Parathyroid adenoma (tissue), 2 donors: ENCODE results near the gene TRIM41.
A peak's percentile ranks its signal among the peaks of the same experiment; 100 is the strongest.

Experiments used
- H2AFZ ChIP-seq: fragments of 300-600 bp; sonication (generic); one replicate; pipeline ENCODE4 v1.7.0; 2017; ENCODE audit warnings: antibody characterized with exemption, mild to moderate bottlenecking
- H3K27ac ChIP-seq: fragments of 300-600 bp; sonication (generic); one replicate; pipeline ENCODE4 v1.7.0; 2017
- H3K27me3 ChIP-seq: fragments of 300-600 bp; sonication (generic); one replicate; pipeline ENCODE4 v1.7.0; 2017; ENCODE audit warnings: low read length; ENCODE audit not compliant: control insufficient read depth, insufficient read depth
- H3K36me3 ChIP-seq: fragments of 300-600 bp; sonication (generic); one replicate; pipeline ENCODE4 v1.7.0; 2017; ENCODE audit warnings: low read length; ENCODE audit not compliant: control insufficient read depth, insufficient read depth
- H3K4me1 ChIP-seq: fragments of 300-600 bp; sonication (generic); one replicate; pipeline ENCODE4 v1.7.0; 2017; ENCODE audit warnings: control low read depth
- H3K4me2 ChIP-seq: fragments of 300-600 bp; sonication (generic); one replicate; pipeline ENCODE4 v1.7.0; 2017; ENCODE audit warnings: low read length
- H3K4me3 ChIP-seq: fragments of 300-600 bp; sonication (generic); one replicate; pipeline ENCODE4 v1.7.0; 2017; ENCODE audit warnings: low read depth, low read length
- H3K79me2 ChIP-seq: fragments of 300-600 bp; sonication (generic); one replicate; pipeline ENCODE4 v1.7.0; 2017; ENCODE audit warnings: control low read depth
- H3K9ac ChIP-seq: fragments of 300-600 bp; sonication (generic); one replicate; pipeline ENCODE4 v1.7.0; 2017; ENCODE audit warnings: mild to moderate bottlenecking
- H3K9me3 ChIP-seq: fragments of 300-600 bp; sonication (generic); one replicate; pipeline ENCODE4 v1.7.0; 2017; ENCODE audit warnings: low read length; ENCODE audit not compliant: control insufficient read depth
- CTCF ChIP-seq: fragments of 300-600 bp; sonication (generic); IDR thresholded peaks from one replicate; pipeline ENCODE4 v1.7.0; 2017; ENCODE audit warnings: antibody characterized with exemption, mild to moderate bottlenecking
- donor health status: primary hyperparathyroidism.

TRIM41 gene

GRCh38 chr5:181189962-181190710, 32.9 kb upstream of the TRIM41 start:
- no peaks in the 10 kb centered on the region for H3K27me3 ChIP-seq
- H2AFZ ChIP-seq = peak overlapping the region; percentile 95
- no peaks in the 10 kb centered on the region for H3K79me2 ChIP-seq
- peak overlapping the region; percentile 63 for H3K4me3 ChIP-seq
- no peaks in the 10 kb centered on the region for H3K9me3 ChIP-seq
- H3K4me2 ChIP-seq = peak overlapping the region; percentile 83
- TF ChIP-seq CTCF = no peak
- H3K9ac ChIP-seq = no peak overlapping the region
- peaks cover 7% of the 10 kb centered on the region for H3K4me1 ChIP-seq
- H3K27ac ChIP-seq = peak overlapping the region; percentile 85
- H3K36me3 ChIP-seq = no peaks in the 10 kb centered on the region

- Histone ChIP-seq H3K4me1 (peaks cover 7% of the 10 kb centered on the region), H3K27me3 (no peaks in the 10 kb centered on the region), H3K4me3 (peak overlapping the region; percentile 63), H3K79me2 (no peaks in the 10 kb centered on the region), H3K9me3 (no peaks in the 10 kb centered on the region), H3K27ac (peak overlapping the region; percentile 85), H3K9ac (no peak overlapping the region), H3K36me3 (no peaks in the 10 kb centered on the region), H3K4me2 (peak overlapping the region; percentile 83), H2AFZ (peak overlapping the region; percentile 95)
- no peak for TF ChIP-seq CTCF
These were observed 32.2 kb upstream of the TRIM41 start for GRCh38 chr5:181190711-181191525.

GRCh38 chr5:181191526-181192336, 31.4 kb upstream of the TRIM41 start:
- Histone ChIP-seq H3K9ac (peak overlapping the region; percentile 69), H3K36me3 (no peaks in the 10 kb centered on the region), H3K4me1 (peaks cover 7% of the 10 kb centered on the region), H3K27me3 (no peaks in the 10 kb centered on the region), H3K4me3 (peak overlapping the region; percentile 63), H2AFZ (peak overlapping the region; percentile 95), H3K4me2 (peak overlapping the region; percentile 83), H3K27ac (peak overlapping the region; percentile 85), H3K79me2 (no peaks in the 10 kb centered on the region), H3K9me3 (no peaks in the 10 kb centered on the region)
- TF ChIP-seq CTCF = peak; percentile 33

GRCh38 chr5:181192337-181193046, 30.6 kb upstream of the TRIM41 start:
- H3K4me2 ChIP-seq = peak overlapping the region; percentile 83
- peak overlapping the region; percentile 95 for H2AFZ ChIP-seq
- H3K27ac ChIP-seq = peak overlapping the region; percentile 85
- H3K9ac ChIP-seq = peak overlapping the region; percentile 69
- H3K36me3 ChIP-seq = no peaks in the 10 kb centered on the region
- no peaks in the 10 kb centered on the region for H3K9me3 ChIP-seq
- no peak for TF ChIP-seq CTCF
- H3K27me3 ChIP-seq = no peaks in the 10 kb centered on the region
- H3K4me1 ChIP-seq = peaks cover 7% of the 10 kb centered on the region
- H3K4me3 ChIP-seq = peak overlapping the region; percentile 63
- H3K79me2 ChIP-seq = no peaks in the 10 kb centered on the region
